GM10847 (cell line): ENCODE results near the gene NPIPA5.
"Not testable (repeated sequence)": the region's sequence is repeated elsewhere in the genome, so short reads cannot be mapped to it uniquely, and the experiment has no call there.

Experiments used
- POLR2A ChIP-seq: IDR thresholded peaks from 2 replicates; pipeline ENCODE4 v1.6.1; 2011; ENCODE audit not compliant: insufficient read length; ENCODE audit errors: extremely low read depth

NPIPA5 gene

DNA sequence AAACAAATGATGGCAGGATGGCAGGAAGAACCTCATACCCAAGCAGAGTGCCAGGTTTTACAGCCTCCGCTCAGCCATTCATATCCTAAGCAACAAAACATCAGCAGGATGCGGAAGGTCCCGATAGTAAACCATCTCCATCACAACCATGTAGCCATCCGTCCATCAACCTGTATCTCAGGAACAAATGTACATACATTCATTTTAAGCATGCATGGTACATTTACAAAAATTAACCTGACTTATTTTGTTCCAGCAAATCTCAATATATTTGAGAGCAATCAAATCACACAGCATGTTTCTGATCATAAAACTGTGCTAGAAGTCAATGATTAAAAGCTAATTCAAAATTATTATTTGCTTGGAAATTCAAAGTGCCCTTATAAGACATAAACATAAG lies at the start of gene NPIPA5:
Gene NPIPA5 (minus strand): TSS at position 101 of the 400 bp plus-strand sequence. CDS start 0 bp downstream, at position 101.
- not testable (repeated sequence) for TF ChIP-seq POLR2A

DNA sequence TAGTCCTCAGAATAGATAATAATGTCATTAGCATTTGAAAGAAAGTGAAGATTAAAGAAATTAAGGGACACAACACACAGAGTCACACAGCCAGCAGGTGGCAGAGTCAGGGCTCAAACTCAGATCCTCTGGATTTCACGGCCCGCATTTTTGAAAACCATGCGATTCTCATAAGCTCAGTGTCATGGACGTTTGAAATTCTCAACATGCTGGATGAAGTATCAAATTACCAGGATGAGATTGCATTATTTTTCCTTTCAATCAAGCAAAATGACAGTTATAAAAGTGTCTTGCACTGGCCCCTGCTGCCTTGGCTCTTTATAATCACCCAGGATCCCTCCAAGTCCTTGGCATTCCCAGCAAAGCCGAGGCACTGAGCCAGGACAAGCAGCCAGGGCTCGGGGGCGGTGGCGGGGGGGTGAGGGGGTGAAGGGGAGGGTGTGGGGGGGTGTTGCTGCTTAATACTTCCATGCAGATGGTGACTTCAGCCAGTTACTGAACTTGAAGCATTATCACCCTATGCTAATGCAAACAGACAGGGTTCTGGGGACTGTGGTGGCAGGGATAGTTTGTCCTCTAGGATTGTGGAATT lies 49.6 kb upstream of the NPIPA5 start:
- no peak for TF ChIP-seq POLR2A

DNA sequence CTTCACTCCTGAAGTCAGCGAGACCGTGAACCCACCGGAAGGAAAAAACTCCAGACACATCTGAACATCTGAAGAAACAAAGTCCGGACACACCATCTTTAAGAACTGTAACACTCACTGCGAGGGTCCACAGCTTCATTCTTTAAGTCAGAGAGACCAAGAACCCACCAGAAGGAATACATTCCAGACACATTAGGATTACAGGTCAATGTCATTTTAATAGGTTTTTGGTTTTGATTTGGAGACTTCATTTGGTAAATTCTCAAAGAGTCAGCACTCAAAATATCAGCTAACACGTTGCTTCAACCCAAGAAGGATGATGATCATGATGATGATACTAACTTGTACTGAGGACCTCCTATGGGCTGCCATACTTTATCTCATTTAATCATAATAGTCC lies 48.7 kb upstream of the NPIPA5 start:
- TF ChIP-seq POLR2A = no peak

DNA sequence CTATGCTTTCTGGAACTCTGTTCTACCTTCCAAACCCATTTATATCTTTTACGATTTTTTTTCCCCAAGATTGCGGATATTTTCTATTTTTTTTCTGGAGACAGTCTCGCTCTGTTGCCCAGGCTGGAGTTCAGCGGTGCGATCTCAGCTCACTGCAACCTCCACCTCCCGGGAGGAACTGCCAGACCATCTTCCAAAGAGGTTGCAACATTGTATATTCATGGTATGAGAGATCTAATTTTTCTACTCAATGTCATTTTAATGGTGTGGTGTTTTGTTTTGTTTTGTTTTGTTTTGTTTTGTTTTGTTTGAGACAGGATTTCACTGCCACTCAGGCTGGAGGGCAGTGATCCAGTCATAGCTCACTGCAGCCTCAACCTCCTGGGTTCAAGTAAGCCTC lies 47.8 kb upstream of the NPIPA5 start:
- no peak for TF ChIP-seq POLR2A

DNA sequence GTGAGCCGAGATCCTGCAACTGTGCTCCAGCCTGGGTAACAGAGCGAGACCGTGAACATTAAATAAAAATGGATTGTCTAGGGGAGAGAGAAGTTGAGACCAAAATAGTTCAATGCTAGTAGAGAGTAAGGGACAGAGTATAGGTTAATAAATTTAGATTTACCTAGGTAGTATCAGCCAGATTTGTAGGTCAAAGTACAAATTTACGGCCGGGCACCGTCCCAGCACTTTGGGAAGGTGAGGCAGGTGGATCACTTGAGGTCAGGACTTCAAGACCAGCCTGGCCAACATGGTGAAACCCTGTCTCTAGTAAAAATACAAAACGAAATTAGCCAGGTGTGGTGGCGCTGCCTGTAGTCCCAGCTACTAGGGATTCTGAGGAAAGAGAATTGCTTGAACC lies 44.1 kb upstream of the NPIPA5 start:
- no peak for TF ChIP-seq POLR2A

DNA sequence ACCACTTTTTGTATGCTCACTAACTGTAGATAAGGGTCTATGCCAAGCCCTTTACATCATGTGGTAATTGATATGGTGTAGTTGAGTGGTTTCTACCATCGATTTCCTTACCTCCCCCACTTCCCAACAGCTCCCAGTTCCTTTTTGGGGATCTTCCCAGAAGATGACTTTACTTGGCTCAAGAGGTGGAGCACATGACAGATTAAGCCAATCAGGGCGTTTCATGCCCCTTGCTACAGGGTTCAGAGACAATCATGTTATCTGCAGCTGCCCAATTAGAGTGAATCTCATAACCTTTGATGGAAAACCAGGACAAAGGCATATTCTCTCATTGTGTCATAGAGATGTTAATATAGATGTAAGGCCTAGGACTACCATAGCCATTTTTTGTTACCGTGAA lies 40.1 kb upstream of the NPIPA5 start:
- TF ChIP-seq POLR2A = no peak

DNA sequence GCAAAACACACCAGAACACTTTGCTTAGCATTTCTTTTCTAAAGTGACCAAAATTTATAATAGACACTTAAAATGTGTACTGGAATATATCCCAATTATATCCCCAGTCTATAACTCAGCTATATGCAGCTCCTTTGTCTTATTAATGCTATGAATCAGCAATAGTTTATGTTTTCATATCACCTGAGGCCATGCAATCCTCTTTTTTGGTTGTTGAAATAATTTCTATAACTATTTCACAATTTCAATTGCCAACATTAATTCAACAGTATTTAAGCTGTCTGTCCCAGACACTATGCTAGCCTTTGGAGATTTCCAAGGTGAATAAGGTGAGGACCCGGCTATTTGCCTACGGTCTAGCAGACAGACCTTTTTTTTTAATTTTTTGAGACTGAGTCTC lies 39.1 kb upstream of the NPIPA5 start:
- no peak for TF ChIP-seq POLR2A

DNA sequence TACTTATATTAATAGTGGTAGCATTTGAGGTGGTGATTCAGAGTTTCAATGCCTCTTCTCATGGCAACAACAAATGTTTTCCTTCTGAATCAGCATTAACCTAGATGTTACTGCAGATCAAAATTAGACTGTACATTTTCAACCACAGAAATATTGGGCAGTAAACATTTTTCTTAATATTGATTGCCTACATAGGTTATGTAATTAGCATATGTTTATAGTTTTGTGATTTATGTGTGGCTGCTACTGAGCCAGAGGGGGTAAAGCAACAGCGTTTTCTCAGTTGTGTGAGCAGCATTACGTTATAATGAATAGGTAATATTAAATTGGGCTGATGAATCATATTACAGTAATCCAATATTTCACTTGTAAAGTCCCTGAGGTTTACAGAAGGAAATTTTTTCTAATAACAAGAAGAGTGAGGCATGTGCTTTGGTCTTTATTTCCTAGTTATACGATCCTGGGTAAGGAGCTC lies 37.5 kb upstream of the NPIPA5 start:
- TF ChIP-seq POLR2A = no peak

DNA sequence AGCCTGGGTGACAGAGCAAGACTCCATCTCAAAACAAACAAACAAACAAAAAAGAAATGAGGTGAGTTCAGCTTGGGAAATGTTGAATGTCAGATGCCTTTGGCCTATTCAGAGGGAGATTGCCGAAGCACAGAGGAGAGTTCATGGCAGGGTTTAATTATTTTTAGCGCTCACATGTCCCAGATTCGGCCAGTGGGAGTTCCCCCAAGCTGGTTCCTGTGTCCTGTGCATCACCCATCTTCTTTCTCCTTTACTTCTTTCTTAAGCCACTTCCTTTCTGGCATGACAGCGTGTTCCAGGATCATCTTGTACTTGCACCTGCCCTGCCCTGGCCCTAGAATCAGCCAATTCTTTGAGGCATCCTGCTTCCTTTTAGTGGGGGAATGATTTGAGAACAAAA lies 26.7 kb upstream of the NPIPA5 start:
- TF ChIP-seq POLR2A = no peak

DNA sequence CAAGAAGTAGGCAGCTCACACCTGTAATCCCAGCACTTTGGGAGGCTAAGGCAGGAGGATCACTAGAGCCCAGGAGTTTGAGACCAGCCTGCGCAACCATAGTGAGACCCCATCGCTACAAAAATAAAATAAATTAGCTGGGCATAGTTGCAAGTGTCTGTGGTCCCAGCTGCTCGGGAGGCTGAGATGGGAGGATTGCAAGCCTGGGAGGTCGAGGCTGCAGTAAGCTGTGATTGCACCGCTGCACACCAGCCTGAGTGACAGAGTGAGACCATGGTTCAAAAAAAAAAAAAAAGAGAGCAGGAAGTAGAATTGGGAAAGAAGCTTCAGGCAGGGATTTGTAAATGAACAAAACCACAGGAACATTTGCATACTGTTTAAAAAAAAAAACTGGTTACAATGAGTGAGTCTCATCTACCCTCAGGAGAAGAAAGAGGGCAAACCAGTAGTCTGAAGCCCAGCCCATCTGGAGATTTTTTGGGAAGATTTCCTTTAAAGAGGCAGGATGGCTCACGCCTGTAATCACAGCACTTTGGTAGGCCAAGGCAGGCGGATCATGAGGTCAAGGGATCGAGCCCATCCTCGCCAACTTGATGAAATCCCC lies 25.4 kb upstream of the NPIPA5 start:
- TF ChIP-seq POLR2A = no peak

DNA sequence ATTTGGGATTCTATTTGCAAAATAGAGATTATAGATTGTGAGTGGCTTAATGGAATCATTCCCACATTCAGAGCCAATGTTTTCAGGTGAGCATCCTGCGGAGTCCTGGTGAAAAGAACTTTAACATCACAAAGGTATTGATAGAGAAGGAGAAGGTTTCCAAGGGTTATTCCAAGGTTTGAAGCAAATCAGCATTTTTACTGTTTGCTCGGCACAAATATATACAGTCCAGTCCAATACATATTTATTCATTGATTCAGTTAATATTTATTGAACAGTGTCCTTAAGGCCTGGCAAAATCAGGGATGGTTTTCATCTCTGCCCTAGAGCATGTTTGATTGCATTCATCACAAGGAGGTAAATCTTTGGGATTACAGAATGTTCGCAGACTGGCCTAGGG lies 23.9 kb upstream of the NPIPA5 start:
- no peak for TF ChIP-seq POLR2A

DNA sequence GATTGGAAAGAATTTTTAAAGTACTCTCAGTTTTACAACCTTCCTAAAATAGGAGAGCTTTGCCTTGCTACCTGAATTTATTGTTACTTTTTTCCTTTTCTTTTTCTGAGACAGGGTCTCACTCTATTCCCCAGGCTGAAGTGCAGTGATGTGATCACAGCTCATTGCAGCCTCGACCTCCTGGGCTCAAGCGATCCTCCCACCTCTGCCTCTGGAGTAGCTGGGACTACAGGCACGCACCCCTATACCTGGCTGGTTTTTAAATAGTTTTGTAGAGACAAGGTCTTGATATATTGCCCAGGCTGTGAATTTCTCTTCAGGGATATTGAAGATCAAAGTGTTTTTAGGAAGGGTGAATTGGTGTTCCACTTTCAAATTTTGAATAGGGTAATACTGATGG lies 21.2 kb upstream of the NPIPA5 start:
- no peak for TF ChIP-seq POLR2A

DNA sequence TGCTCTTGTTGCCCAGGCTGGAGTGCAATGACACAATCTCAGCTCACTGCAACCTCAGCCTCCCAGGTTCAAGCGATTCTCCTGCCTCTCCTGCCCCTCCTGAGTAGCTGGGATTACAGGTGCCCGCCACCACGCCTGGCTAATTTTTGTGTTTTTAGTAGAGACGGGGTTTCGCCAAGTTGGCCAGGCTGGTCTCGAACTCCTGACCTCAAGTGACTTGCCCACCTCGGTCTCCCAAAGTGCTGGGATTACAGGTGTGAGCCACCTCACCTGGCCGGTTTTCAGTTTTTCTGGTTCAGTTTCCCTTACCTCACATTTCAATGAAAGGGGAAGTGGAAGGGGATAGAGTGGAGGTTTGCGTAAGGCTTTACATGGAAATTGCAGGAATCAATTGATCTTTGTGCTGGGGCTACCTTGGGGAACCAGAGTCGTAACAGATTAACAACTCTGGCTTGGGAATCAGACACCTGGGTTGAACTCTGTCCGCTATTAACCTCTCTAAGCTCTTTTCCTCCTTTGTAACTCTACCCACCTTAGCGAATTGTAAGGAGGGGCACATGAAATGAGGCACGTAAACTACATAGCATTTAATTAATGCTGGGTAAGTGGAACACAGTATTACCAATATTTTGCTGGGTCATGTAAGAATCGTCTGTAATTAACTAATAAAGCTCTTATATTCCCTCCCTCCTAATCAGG lies 20.7 kb upstream of the NPIPA5 start:
- TF ChIP-seq POLR2A = no peak

DNA sequence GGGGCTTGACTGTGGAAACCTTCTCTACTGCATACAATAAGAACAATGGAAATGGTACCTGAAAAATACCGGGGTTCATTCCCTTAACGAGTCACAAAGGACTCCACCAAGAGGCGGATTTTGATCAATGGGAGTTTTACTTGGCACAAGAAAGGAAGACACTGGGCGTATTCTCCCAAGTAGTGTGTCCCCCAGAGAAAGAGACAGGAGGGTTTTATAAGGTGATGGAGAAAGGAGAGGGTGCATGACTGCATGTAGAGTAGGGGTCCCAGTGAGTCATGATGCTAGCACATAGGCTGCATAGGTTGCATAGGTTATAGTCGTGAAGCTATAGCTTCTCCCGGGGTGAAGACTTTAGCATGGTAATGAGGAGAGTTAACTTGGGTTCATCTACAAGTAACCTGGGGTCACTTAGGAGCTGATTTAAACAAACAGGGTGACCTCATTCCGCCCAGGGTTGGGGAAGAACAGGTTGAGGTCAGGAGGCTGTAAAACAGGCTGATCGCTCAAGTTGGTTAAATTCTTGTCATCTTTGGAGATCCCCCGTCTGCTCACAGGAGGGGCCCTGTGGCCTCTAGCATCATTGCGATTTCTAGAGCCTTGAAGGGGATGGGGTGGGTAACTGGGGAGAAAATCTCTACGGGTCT lies 19.0 kb upstream of the NPIPA5 start:
- no peak for TF ChIP-seq POLR2A

DNA sequence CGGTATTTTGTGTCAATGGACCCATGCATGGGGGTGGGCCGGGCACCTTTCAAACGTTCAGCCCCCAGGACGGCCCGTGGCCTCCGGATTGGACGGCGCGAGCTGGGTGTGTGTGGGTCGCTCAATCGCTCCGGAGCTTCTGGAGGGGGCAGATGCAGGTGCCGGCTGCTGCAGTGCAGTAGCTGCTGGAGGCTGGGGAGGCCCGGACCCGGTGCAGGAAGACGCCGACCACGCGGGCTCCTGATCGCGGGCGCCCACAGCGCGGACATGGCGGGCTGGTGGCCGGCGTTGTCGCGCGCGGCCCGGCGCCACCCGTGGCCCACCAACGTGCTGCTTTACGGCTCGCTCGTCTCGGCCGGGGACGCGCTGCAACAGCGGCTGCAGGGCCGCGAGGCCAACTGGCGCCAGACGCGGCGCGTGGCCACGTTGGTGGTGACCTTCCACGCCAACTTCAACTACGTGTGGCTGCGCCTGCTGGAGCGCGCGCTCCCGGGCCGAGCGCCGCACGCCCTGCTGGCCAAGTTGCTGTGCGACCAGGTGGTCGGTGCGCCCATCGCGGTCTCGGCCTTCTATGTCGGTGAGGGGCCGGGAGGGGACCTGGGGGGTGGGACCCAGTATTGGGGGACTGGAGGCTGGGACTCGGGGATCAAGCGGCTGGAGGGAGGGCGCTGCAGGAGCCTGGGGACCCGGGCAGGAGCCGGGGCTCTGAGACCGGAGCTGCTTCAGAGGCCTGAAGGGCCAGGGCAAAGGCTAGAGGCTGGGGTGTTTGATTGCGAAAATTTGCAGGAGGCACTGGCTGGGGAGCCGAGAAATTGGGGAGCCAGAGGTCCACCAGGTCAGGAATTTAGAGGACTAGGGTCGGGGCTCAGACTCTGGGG lies 17.8 kb upstream of the NPIPA5 start, which contains the start of gene MPV17L:
Gene MPV17L (plus strand): TSS at position 124 of the 878 bp plus-strand sequence. CDS start 144 bp downstream, at position 268.
- TF ChIP-seq POLR2A = not testable (repeated sequence)
